Keratinocyte (primary cell): Measurements from ENCODE around the gene AMBRA1. TPM values are rescaled to one million over a fixed set of nuclear protein-coding genes. Genes with fewer than 3 reads are reported as not detected.

Experiments
- DNase-seq: peaks from one replicate; pipeline ENCODE4 v3.0.0-alpha.2; 2011; ENCODE audit warnings: low read depth, missing footprints, low spot score
- FAIRE-seq: peaks from 2 replicates; lab custom pipeline; 2011; peaks lifted over from hg19 to GRCh38; lab: Jason Lieb, UNC
- H2AFZ ChIP-seq: 2 replicates; pipeline ENCODE4 v1.6.0; 2012; ENCODE audit warnings: low read length, control low read depth, inconsistent platforms; ENCODE audit not compliant: control insufficient read depth
- H3K27ac ChIP-seq: 2 replicates; pipeline ENCODE4 v1.5.1; 2011; ENCODE audit warnings: low read length; ENCODE audit not compliant: control insufficient read depth, insufficient read depth
- H3K27me3 ChIP-seq: 3 replicates; pipeline ENCODE4 v1.6.0; 2011; ENCODE audit warnings: low read length; ENCODE audit not compliant: control insufficient read depth, insufficient read depth; ENCODE audit errors: extremely low read depth
- H3K36me3 ChIP-seq, 2 experiments: 2 replicates in 1 of 2; 3 replicates in 1 of 2; pipeline ENCODE4 v1.5.1; 2011; ENCODE audit warnings: low read length in 2 of 2, mild to moderate bottlenecking in 1 of 2; ENCODE audit not compliant: control insufficient read depth in 2 of 2, insufficient read depth in 2 of 2; ENCODE audit errors: extremely low read depth in 1 of 2
- H3K4me1 ChIP-seq: 3 replicates; pipeline ENCODE4 v1.5.1; 2011; ENCODE audit warnings: low read length; ENCODE audit not compliant: control insufficient read depth, insufficient read depth; ENCODE audit errors: extremely low read depth
- H3K4me2 ChIP-seq: 3 replicates; pipeline ENCODE4 v1.6.0; 2011; ENCODE audit warnings: low read depth, low read length; ENCODE audit not compliant: control insufficient read depth, insufficient read depth; ENCODE audit errors: extremely low read depth
- H3K4me3 ChIP-seq, 3 experiments: fragments of 200-600 bp in 1 of 3; sonication (generic) in 1 of 3; 2 replicates in 2 of 3; 3 replicates in 1 of 3; pipeline ENCODE4 v1.5.1; 2011 to 2016; ENCODE audit warnings: low read length in 3 of 3, mild to moderate bottlenecking in 3 of 3, control low read depth in 2 of 3, inconsistent platforms in 1 of 3, low read depth in 1 of 3, mixed read lengths in 1 of 3, mixed run types in 1 of 3, moderate library complexity in 1 of 3; ENCODE audit not compliant: control insufficient read depth in 2 of 3, insufficient read depth in 2 of 3; ENCODE audit errors: extremely low read depth in 1 of 3
- H3K79me2 ChIP-seq: 2 replicates; pipeline ENCODE4 v1.6.0; 2012; ENCODE audit warnings: low read length; ENCODE audit not compliant: control insufficient read depth, insufficient read depth
- H3K9ac ChIP-seq: 3 replicates; pipeline ENCODE4 v1.6.0; 2011; ENCODE audit warnings: low read length; ENCODE audit not compliant: control insufficient read depth, insufficient read depth; ENCODE audit errors: extremely low read depth
- H3K9me1 ChIP-seq: 3 replicates; pipeline ENCODE4 v1.6.0; 2011; ENCODE audit warnings: low read length; ENCODE audit not compliant: control insufficient read depth, insufficient read depth; ENCODE audit errors: extremely low read depth
- H3K9me3 ChIP-seq: 2 replicates; pipeline ENCODE4 v1.5.1; 2012; ENCODE audit warnings: low read depth, low read length; ENCODE audit not compliant: control insufficient read depth
- H4K20me1 ChIP-seq: 3 replicates; pipeline ENCODE4 v1.6.0; 2011; ENCODE audit warnings: low read length; ENCODE audit not compliant: control insufficient read depth, insufficient read depth; ENCODE audit errors: extremely low read depth
- CTCF ChIP-seq, 3 experiments: IDR thresholded peaks in 1 of 3; conservative IDR thresholded peaks in 1 of 3; optimal IDR thresholded peaks in 1 of 3; 2 replicates in 2 of 3; 3 replicates in 1 of 3; pipeline versions ENCODE3 to v1.5.1; 2011; ENCODE audit warnings: low read length in 3 of 3, mild to moderate bottlenecking in 3 of 3, moderate library complexity in 2 of 3, control low read depth in 1 of 3, inconsistent platforms in 1 of 3; ENCODE audit not compliant: insufficient read depth in 2 of 3; ENCODE audit errors: extremely low read depth in 1 of 3
- EZH2 ChIP-seq: IDR thresholded peaks from one replicate; pipeline ENCODE4 v1.6.1; 2012; ENCODE audit warnings: inconsistent platforms, mild to moderate bottlenecking, low read length, moderate library complexity
- dilution Hi-C: fragments of 300-500 bp; cut with MboI; formaldehyde crosslinking; loops from one replicate; pipeline ENCODE4 v1.7.0; 2020; ENCODE audit warnings: low sequenced_read_pairs; ENCODE audit not compliant: extremely low pct_ligation_motif_present
- polyA plus RNA-seq, 5 experiments: library from polyadenylated mRNA; depleted of rRNA in 3 of 5; stranded (reverse) in 3 of 5; stranded (forward) in 1 of 5; unstranded in 1 of 5; fragments of >200 nt; gene quantifications; 1 replicate in 1 of 5; 2 replicates in 3 of 5; 3 replicates in 1 of 5; pipeline versions ENCODE4 v1.2.1 to v1.2.3, GENCODE V29; 2011 to 2012; ENCODE audit warnings: missing spikeins in 2 of 5, low read depth in 1 of 5, low replicate concordance in 1 of 5

Gene AMBRA1
- polyA plus RNA-seq, 1 donor (not counting 4 experiments of a cell fraction or from before 2014, with no cell fraction given), result 10.5 TPM

DNA sequence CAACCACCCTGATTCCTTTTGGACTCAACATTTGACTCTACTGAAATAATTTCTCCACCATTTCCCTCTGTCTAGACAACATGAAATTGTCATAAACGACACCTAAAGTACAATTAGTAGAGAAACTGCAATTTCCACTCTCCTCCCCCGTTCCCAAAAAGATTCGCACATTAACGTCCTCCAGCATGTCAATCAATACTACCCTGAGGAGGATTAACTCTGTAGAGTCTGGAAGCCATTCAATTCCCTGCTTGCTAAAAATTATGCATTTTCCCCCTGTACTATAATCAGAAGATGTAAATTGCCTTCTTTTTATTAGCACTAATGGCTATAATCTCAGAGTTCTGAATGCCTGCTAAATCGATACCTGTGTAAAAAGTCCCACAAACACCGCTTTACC lies 70.5 kb downstream of the AMBRA1 start:
- Histone ChIP-seq H3K4me1 (peaks cover 27% of the 10 kb centered on the region), H3K36me3 (no peaks in the 10 kb centered on the region), H3K27me3 (no peaks in the 10 kb centered on the region), H3K9ac (no peak overlapping the region), H3K27ac (no peak overlapping the region), H2AFZ (no peak overlapping the region), H3K9me3 (no peaks in the 10 kb centered on the region), H3K9me1 (peaks cover 3% of the 10 kb centered on the region), H4K20me1 (peaks cover 23% of the 10 kb centered on the region), H3K79me2 (peaks cover 72% of the 10 kb centered on the region), H3K4me2 (no peak overlapping the region), H3K4me3 (no peak overlapping the region)
- FAIRE-seq, result no peak
- no peak for DNase-seq
- dilution Hi-C loops, result no loop called here
- TF ChIP-seq EZH2, result no peak
- TF ChIP-seq CTCF (optimal IDR thresholded peaks at IDR 0.05 in 1 of 3, IDR thresholded peaks at IDR 0.05 in 1 of 3, conservative IDR thresholded peaks at IDR 0.05 in 1 of 3; ENCODE audit: extremely low read depth in 1 of 3, insufficient read depth in 2 of 3, low read length in 3 of 3), result no peak

GRCh38 chr11:46522682-46523281 lies 71.0 kb downstream of the AMBRA1 start:
- dilution Hi-C loops, result no loop called here
- H4K20me1 ChIP-seq, result peaks cover 23% of the 10 kb centered on the region
- H3K79me2 ChIP-seq, result peaks cover 68% of the 10 kb centered on the region
- H3K27ac ChIP-seq, result no peak overlapping the region
- no peaks in the 10 kb centered on the region for H3K9me3 ChIP-seq
- H3K36me3 ChIP-seq, result no peaks in the 10 kb centered on the region
- H3K9me1 ChIP-seq, result peaks cover 3% of the 10 kb centered on the region
- DNase-seq, result no peak
- H2AFZ ChIP-seq, result no peak overlapping the region
- H3K4me3 ChIP-seq, result no peak overlapping the region
- peaks cover 26% of the 10 kb centered on the region for H3K4me1 ChIP-seq
- no peaks in the 10 kb centered on the region for H3K27me3 ChIP-seq
- no peak for FAIRE-seq
- no peak overlapping the region for H3K4me2 ChIP-seq
- no peak overlapping the region for H3K9ac ChIP-seq
- TF ChIP-seq EZH2 (no peak), CTCF (optimal IDR thresholded peaks at IDR 0.05 in 1 of 3, IDR thresholded peaks at IDR 0.05 in 1 of 3, conservative IDR thresholded peaks at IDR 0.05 in 1 of 3; ENCODE audit: extremely low read depth in 1 of 3, insufficient read depth in 2 of 3, low read length in 3 of 3) (no peak)
